ENCODE measurements around the gene ITGA11.

The ITGA11 gene

DNA sequence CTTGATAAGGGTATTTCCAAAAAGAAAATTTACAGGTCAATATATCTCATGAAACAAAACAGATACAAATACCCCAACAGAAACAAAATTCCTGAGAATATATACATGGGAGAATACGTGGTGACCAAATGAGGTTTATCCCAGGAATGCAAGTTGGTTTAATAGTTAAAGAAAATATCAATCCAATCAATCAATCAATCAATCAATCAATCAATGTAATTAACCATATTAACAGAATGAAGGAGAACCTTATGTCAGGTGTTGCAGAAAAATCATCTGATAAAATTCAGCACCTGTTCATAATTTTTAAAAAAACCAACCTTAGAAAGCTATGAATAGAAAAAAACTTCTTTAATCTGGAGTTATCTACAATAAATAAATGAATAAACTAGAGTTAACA, 35.9 kb downstream of the ITGA11 start:
- TF ChIP-seq, protein P1, sequence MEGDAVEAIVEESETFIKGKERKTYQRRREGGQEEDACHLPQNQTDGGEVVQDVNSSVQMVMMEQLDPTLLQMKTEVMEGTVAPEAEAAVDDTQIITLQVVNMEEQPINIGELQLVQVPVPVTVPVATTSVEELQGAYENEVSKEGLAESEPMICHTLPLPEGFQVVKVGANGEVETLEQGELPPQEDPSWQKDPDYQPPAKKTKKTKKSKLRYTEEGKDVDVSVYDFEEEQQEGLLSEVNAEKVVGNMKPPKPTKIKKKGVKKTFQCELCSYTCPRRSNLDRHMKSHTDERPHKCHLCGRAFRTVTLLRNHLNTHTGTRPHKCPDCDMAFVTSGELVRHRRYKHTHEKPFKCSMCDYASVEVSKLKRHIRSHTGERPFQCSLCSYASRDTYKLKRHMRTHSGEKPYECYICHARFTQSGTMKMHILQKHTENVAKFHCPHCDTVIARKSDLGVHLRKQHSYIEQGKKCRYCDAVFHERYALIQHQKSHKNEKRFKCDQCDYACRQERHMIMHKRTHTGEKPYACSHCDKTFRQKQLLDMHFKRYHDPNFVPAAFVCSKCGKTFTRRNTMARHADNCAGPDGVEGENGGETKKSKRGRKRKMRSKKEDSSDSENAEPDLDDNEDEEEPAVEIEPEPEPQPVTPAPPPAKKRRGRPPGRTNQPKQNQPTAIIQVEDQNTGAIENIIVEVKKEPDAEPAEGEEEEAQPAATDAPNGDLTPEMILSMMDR (IDR thresholded peaks at IDR 0.05): no peak
- no peak overlapping the region for H3K27ac ChIP-seq
- H3K36me3 ChIP-seq: no peaks in the 10 kb centered on the region
- no peak overlapping the region for H3K4me3 ChIP-seq
- intact Hi-C loops (cut with DNase I; ENCODE audit: low total_unique reads): no loop called here
- H3K27me3 ChIP-seq: no peaks in the 10 kb centered on the region
- no peaks in the 10 kb centered on the region for H3K4me1 ChIP-seq
- DNase-seq: no peak
- H3K9me3 ChIP-seq: peaks cover 0 to 4% (median 0%) of the 10 kb centered on the region in 3 donors

DNA sequence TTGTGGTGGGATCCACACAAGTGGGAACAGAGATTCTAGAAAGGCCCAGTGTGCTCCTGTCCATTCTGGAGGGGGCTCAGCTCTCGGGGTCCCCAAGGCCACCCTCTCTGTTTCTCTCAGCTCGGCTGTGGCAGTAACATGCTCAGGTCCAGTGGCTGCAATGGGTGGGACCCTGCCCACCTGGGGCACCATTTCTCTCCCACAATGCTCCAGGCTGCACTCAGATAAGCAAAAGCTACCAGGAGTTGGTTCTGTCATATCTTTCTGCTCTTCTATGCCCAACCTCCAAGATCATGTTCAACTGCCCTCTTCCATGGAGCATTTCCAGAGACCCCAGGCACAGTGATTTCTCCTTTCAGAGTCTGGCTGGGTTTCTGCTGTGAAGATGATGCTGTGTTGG, 40.8 kb downstream of the ITGA11 start:
- peak in 1 of 2 donors; percentile 19 for DNase-seq
- TF ChIP-seq, protein P1 (IDR thresholded peaks at IDR 0.05): no peak

DNA sequence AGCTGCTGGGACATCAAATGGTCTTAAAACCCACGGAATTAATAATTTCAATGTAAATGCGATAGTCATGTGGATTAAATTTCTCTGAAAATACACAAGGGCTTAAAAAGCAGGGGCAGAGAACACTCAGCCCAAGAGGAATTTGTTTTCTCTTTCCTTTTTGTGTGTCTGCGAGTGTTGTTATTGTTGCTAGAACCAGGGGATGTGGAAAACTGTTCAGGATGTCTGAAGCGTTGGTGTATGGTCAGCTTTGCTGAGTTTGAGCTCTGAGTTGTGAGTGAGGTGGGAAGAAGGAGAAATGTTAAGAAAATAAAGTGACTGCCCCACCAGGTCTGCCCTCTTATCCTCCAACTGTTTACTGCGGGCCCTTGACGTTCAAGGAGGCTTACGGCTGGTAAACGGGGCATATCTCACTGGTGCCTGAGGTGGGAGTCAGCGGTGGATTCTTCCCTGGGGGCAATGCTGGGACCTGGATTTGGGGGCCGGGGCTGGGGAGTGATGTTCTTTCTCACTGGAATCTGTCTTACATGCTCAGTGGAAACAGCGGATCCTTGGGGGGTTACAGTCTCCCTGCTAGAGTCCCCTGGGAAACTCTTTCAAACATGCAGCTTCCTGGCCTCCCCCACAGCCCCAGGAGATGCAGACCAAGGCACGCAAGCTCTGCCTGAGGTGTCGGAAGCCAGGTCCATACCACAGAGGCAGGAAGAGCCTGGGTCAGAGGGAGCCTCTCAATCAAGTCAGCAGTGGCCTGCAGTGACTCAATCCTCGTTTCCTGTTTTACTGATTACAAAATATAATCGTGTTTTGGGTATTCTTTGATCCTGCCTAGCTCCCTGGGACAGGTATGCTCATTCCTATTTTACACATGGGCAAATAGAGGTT, 41.8 kb downstream of the ITGA11 start:
- Histone ChIP-seq H3K9me3 (peaks cover 0 to 4% (median 0%) of the 10 kb centered on the region in 3 donors), H3K27ac (peak overlapping the region in 1 of 2 donors; percentile 7), H3K4me1 (peaks cover 0 to 4% (median 0%) of the 10 kb centered on the region in 4 donors), H3K36me3 (no peaks in the 10 kb centered on the region), H3K4me3 (no peak overlapping the region), H3K27me3 (no peaks in the 10 kb centered on the region)
- TF ChIP-seq, protein P1 (IDR thresholded peaks at IDR 0.05): no peak
- intact Hi-C loops (cut with DNase I; ENCODE audit: low total_unique reads): no loop called here
- peak in 1 of 2 donors; percentile 48 for DNase-seq

More for the DNA sequence above, 40.8 kb downstream of the ITGA11 start:
- Histone ChIP-seq H3K4me3 (no peak overlapping the region), H3K27ac (no peak overlapping the region), H3K27me3 (no peaks in the 10 kb centered on the region), H3K9me3 (peaks cover 0 to 4% (median 0%) of the 10 kb centered on the region in 3 donors), H3K4me1 (no peaks in the 10 kb centered on the region), H3K36me3 (no peaks in the 10 kb centered on the region)
- intact Hi-C loops (cut with DNase I; ENCODE audit: low total_unique reads): no loop called here

DNA sequence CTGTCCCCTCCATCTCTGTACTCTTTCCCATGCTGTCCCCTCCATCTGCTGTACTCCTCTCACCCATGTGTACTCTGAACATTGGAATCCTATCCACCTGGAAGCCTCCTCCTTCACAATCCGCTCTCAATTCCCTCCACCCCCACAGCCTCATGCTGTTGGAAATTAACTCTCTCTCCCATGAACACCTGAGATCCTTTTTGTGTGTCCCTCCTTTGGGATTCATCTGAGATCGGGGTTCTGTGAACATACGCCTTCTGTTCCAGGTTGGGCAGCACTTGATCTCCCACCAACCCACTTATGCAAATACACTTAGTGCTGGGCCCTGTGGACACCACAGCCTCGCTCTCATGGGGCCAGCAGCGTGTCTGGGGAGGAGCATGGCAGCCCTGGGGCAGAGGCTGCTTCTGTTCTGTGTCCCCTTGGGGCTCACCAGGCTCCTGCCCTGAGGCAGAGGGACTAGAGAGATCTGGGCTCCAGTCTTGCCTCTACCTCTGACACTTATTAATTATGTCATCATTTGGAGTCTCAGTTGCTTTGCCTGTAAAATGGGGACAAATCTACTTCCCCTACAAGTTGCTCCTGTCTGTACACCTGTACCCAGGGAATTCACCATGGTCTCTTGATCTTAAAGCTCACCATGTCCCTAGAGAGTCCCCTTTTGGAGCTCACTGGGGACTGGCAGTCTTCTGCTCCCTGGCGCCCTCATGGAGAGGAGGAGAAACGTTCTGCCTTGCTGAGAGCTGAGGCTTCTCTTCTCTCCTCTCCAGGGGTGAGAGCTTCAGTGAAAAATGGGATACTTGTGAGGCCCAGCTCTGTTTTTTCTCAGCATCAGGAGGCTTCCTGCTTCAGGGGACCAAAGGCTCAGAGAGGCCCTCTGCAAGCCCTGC, 42.7 kb downstream of the ITGA11 start:
- peak in 1 of 2 donors; percentile 21 for DNase-seq
- peak overlapping the region in 1 of 2 donors; percentile 7 for H3K27ac ChIP-seq
- peaks cover 0 to 4% (median 0%) of the 10 kb centered on the region in 3 donors for H3K9me3 ChIP-seq
- TF ChIP-seq, protein P1 (IDR thresholded peaks at IDR 0.05): no peak
- no peak overlapping the region for H3K4me3 ChIP-seq
- no peaks in the 10 kb centered on the region for H3K27me3 ChIP-seq
- peaks cover 0 to 13% (median 5%) of the 10 kb centered on the region in 4 donors for H3K4me1 ChIP-seq
- intact Hi-C loops (cut with DNase I; ENCODE audit: low total_unique reads): no loop called here
- H3K36me3 ChIP-seq: no peaks in the 10 kb centered on the region

DNA sequence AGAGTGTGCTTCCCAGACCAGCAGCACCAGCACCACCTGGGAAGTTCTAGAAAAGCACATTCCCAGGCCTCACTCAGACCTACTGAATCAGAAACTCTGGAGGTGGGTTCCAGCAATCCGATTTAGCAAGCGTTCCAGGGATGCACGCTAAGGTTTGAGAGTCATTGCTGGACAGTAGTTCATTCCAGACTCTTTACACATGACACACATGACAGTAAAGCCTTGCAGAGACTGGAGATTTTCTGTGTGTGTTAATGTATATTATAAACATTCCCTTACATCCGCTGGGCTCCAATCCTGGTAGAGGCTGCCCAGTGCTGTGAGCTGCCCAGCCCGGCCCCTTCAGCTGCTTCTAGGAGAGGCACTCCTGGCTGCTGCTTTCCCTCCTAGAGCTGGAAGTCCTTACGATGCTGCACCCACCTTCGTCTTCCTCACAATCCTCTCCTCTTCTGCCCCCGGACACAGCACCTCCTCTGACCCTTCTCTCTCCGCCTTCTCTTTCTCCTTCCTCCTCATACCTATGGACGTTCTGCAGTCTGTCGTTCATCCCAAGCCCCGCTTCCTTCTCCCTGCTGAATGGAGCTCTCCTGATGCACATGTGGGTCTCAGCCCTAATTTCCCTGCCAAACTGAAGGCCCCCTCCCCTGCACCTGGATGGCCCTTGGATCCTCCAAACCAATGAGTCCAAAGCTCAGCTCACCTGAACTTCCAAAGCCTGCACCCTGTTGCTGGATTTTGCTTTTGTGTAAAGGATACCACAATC, 44.4 kb downstream of the ITGA11 start:
- TF ChIP-seq, protein P1 (IDR thresholded peaks at IDR 0.05): no peak
- Histone ChIP-seq H3K4me1 (peaks cover 0 to 23% (median 12%) of the 10 kb centered on the region in 4 donors), H3K9me3 (peaks cover 0 to 2% (median 0%) of the 10 kb centered on the region in 3 donors), H3K27ac (no peak overlapping the region), H3K27me3 (no peaks in the 10 kb centered on the region), H3K36me3 (no peaks in the 10 kb centered on the region), H3K4me3 (no peak overlapping the region)
- DNase-seq: peak in 1 of 2 donors; percentile 46
- intact Hi-C loops (cut with DNase I; ENCODE audit: low total_unique reads): no loop called here

Data from tibial artery (tissue), 4 donors.